SK-N-SH (cell line): ENCODE results near the gene SPON2. TPM values are rescaled to one million over a fixed set of nuclear protein-coding genes. Genes with fewer than 3 reads are reported as not detected.
A peak's percentile ranks its signal among the peaks of the same experiment; 100 is the strongest.

Source experiments
- CTCF ChIA-PET: fragments of 300-600, 350-600 bp; formaldehyde crosslinking; extraction: SDS; loops from one replicate; lab custom pipeline; 2021; lab: Yijun Ruan, JAX
- POLR2A ChIA-PET: fragments of 350-600 bp; sonication (Branson Sonifier 250); formaldehyde crosslinking; extraction: SDS; loops from one replicate; lab custom pipeline; 2020; ENCODE audit warnings: antibody characterized with exemption, inconsistent platforms; lab: Yijun Ruan, JAX
- DNase-seq: peaks from one replicate; pipeline ENCODE4 v3.0.0; 2012
- H2AFZ ChIP-seq: fragments of 200-600 bp; sonication (generic); 2 replicates; pipeline ENCODE4 v1.8.1; 2016; ENCODE audit warnings: antibody characterized with exemption, mild to moderate bottlenecking, low read depth
- H3F3A ChIP-seq: fragments of 200-600 bp; sonication (generic); replicated peaks from 2 replicates; pipeline ENCODE3; 2016; ENCODE audit warnings: antibody characterized with exemption, mild to moderate bottlenecking; ENCODE audit not compliant: insufficient read depth
- H3K27ac ChIP-seq, 2 experiments: fragments of 200-500 bp in 1 of 2; fragments of 200-600 bp in 1 of 2; sonication (Bioruptor generic) in 1 of 2; sonication (generic), shearing (Covaris generic) in 1 of 2; 2 replicates each; pipeline versions ENCODE4 v1.5.1 to v1.6.1; 2014 to 2016; ENCODE audit warnings: low read depth in 2 of 2, inconsistent platforms in 1 of 2, low read length in 1 of 2, mild to moderate bottlenecking in 1 of 2, mixed read lengths in 1 of 2
- H3K27me3 ChIP-seq: fragments of 200-600 bp; sonication (generic), shearing (Covaris generic); 2 replicates; pipeline ENCODE4 v1.6.1; 2016; ENCODE audit warnings: mixed run types; ENCODE audit not compliant: insufficient read depth
- H3K36me3 ChIP-seq, 2 experiments: fragments of 200-500 bp in 1 of 2; fragments of 200-600 bp in 1 of 2; sonication (Bioruptor generic) in 1 of 2; sonication (generic) in 1 of 2; replicated peaks in 1 of 2; 2 replicates each; pipeline versions ENCODE3 to v1.5.1; 2014 to 2016; ENCODE audit warnings: low read length in 1 of 2, mild to moderate bottlenecking in 1 of 2; ENCODE audit not compliant: insufficient read depth in 2 of 2, control insufficient read depth in 1 of 2
- H3K4me1 ChIP-seq, 2 experiments: fragments of 200-500 bp in 1 of 2; fragments of 200-600 bp in 1 of 2; sonication (Bioruptor generic) in 1 of 2; sonication (generic), shearing (Covaris generic) in 1 of 2; 2 replicates each; pipeline versions ENCODE4 v1.5.1 to v1.6.1; 2014 to 2016; ENCODE audit warnings: low read depth in 1 of 2, low read length in 1 of 2, mixed run types in 1 of 2; ENCODE audit not compliant: insufficient read depth in 2 of 2, control insufficient read depth in 1 of 2
- H3K4me2 ChIP-seq: fragments of 200-600 bp; sonication (generic), shearing (Covaris generic); 2 replicates; pipeline ENCODE4 v1.6.1; 2017; ENCODE audit warnings: mixed run types
- H3K4me3 ChIP-seq, 2 experiments: fragments of 200-500 bp in 1 of 2; fragments of 200-600 bp in 1 of 2; sonication (Bioruptor generic) in 1 of 2; sonication (generic), shearing (Covaris generic) in 1 of 2; 2 replicates each; pipeline versions ENCODE4 v1.5.1 to v1.8.1; 2014 to 2016; ENCODE audit warnings: low read depth in 2 of 2, inconsistent platforms in 1 of 2, low read length in 1 of 2, mild to moderate bottlenecking in 1 of 2, mixed read lengths in 1 of 2, moderate library complexity in 1 of 2
- H3K79me2 ChIP-seq: fragments of 200-600 bp; sonication (generic); 2 replicates; pipeline ENCODE4 v1.8.1; 2017; ENCODE audit warnings: mild to moderate bottlenecking; ENCODE audit not compliant: insufficient read depth
- H3K9ac ChIP-seq: fragments of 200-600 bp; sonication (generic); 2 replicates; pipeline ENCODE4 v1.6.1; 2017; ENCODE audit warnings: mixed run types
- H3K9me2 ChIP-seq: fragments of 200-600 bp; sonication (generic); 2 replicates; pipeline ENCODE4 v1.6.1; 2017; ENCODE audit warnings: mixed run types
- H3K9me3 ChIP-seq: fragments of 200-600 bp; sonication (generic); 2 replicates; pipeline ENCODE4 v1.6.1; 2017; ENCODE audit warnings: mixed run types, mild to moderate bottlenecking, moderate library complexity
- H4K20me1 ChIP-seq: fragments of 200-600 bp; sonication (generic); 2 replicates; pipeline ENCODE4 v1.6.1; 2017; ENCODE audit warnings: mild to moderate bottlenecking, mixed run types; ENCODE audit not compliant: insufficient read depth
- JUND ChIP-seq: IDR thresholded peaks from 2 replicates; pipeline ENCODE4 v1.4.0; 2012
- MXI1 ChIP-seq: IDR thresholded peaks from 2 replicates; pipeline ENCODE4 v1.6.1; 2012; ENCODE audit warnings: mild to moderate bottlenecking, low read depth, low read length, improper control_type of control experiment
- NFIC ChIP-seq: IDR thresholded peaks from 2 replicates; pipeline ENCODE4 v1.4.0; 2012; ENCODE audit warnings: borderline replicate concordance
- NRF1 ChIP-seq: IDR thresholded peaks from 2 replicates; pipeline ENCODE4 v1.6.1; 2012; ENCODE audit warnings: low read depth, mild to moderate bottlenecking, low read length
- RXRA ChIP-seq: IDR thresholded peaks from 2 replicates; pipeline ENCODE4 v1.4.0; 2012; ENCODE audit warnings: low read depth, mild to moderate bottlenecking, borderline replicate concordance
- SIN3A ChIP-seq: IDR thresholded peaks from 2 replicates; pipeline ENCODE4 v1.6.1; 2012; ENCODE audit warnings: low read depth, mild to moderate bottlenecking, low read length, moderate library complexity, borderline replicate concordance
- TAF1 ChIP-seq: IDR thresholded peaks from 2 replicates; pipeline ENCODE4 v1.6.1; 2012; ENCODE audit warnings: low read depth, mild to moderate bottlenecking, low read length, moderate library complexity, borderline replicate concordance
- TEAD4 ChIP-seq: IDR thresholded peaks from 2 replicates; pipeline ENCODE4 v1.4.0; 2012; ENCODE audit warnings: mild to moderate bottlenecking, borderline replicate concordance; ENCODE audit not compliant: insufficient read depth
- WGBS: methylation state at CpG from one replicate; pipeline ENCODE4 v1.1.6; 2017; ENCODE audit warnings: low lambda C conversion rate; 5-methylcytosine and 5-hydroxymethylcytosine counted together
- polyA plus RNA-seq, 3 experiments: library from polyadenylated mRNA; depleted of rRNA; stranded (reverse); fragments of >200 nt; gene quantifications; 2 replicates each; pipeline ENCODE4 v1.2.3, GENCODE V29; 2012
- TF ChIP-seq, protein P1 (sequence below): IDR thresholded peaks from 2 replicates; pipeline ENCODE4 v1.6.1; 2012; ENCODE audit warnings: mild to moderate bottlenecking, low read depth, low read length, moderate library complexity
- TF ChIP-seq, protein P2 (sequence below): IDR thresholded peaks from 2 replicates; pipeline ENCODE4 v1.4.0; 2012; ENCODE audit warnings: low read depth

Gene SPON2
- polyA plus RNA-seq, 1 of the 3 experiments (the other 2 are of a cell fraction): 11.4 TPM

DNA sequence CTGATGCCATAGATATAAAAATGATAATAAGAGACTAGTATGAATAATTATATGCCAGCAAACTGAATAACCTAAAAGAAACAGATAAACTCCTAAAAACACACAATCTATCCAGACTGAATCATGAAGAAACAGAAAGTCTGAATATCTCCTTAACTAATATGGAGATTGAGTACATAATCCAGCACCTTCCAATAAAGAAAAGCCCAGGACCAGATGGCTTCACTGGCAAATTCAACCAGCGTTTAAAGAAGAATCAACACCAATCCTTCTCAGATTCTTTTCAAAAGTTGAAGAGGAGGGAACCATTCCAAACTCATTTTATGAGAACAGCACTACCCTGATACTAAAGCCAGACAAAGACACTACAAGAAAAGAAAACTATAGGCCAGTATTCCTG is 32.5 kb downstream of the SPON2 start (continued):
- TF ChIP-seq, protein P1, sequence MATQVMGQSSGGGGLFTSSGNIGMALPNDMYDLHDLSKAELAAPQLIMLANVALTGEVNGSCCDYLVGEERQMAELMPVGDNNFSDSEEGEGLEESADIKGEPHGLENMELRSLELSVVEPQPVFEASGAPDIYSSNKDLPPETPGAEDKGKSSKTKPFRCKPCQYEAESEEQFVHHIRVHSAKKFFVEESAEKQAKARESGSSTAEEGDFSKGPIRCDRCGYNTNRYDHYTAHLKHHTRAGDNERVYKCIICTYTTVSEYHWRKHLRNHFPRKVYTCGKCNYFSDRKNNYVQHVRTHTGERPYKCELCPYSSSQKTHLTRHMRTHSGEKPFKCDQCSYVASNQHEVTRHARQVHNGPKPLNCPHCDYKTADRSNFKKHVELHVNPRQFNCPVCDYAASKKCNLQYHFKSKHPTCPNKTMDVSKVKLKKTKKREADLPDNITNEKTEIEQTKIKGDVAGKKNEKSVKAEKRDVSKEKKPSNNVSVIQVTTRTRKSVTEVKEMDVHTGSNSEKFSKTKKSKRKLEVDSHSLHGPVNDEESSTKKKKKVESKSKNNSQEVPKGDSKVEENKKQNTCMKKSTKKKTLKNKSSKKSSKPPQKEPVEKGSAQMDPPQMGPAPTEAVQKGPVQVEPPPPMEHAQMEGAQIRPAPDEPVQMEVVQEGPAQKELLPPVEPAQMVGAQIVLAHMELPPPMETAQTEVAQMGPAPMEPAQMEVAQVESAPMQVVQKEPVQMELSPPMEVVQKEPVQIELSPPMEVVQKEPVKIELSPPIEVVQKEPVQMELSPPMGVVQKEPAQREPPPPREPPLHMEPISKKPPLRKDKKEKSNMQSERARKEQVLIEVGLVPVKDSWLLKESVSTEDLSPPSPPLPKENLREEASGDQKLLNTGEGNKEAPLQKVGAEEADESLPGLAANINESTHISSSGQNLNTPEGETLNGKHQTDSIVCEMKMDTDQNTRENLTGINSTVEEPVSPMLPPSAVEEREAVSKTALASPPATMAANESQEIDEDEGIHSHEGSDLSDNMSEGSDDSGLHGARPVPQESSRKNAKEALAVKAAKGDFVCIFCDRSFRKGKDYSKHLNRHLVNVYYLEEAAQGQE: no peak

DNA sequence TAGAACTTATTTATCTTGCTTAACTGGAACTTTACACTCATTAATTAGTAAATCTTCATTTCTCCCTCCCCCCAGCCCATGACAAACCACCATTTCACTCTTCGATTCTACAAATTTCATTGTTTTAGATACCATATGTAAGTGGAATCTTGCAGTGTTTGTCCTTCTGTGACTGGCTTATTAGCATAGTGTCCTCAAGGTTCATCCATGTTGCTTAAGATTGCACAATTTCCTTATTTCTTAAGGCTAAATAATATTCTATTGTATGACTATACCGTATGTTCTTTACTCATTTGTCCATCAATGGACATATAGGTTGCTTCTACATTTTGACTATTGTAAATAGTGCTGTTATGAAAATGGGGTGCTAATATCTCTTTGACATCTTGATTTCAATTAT is 34.5 kb downstream of the SPON2 start:
- H3K9ac ChIP-seq: no peak overlapping the region
- H3K36me3 ChIP-seq: no peaks in the 10 kb centered on the region
- H3K9me3 ChIP-seq: no peaks in the 10 kb centered on the region
- H3K27me3 ChIP-seq: peaks cover 18% of the 10 kb centered on the region; the same call in 1 of the 2 replicates
- 65% methylated on average over 2 of the region's 2 CpGs for WGBS
- ChIA-PET POLR2A (no interaction called here), CTCF (interaction anchor here (1.0 to 1.5 kb wide), 2 partner anchors 30 to 375 kb away, joined by 4 to 8 read pairs; no protein-coding TSS in a partner anchor)
- no peaks in the 10 kb centered on the region for H3F3A ChIP-seq
- no peak overlapping the region for H3K27ac ChIP-seq
- H4K20me1 ChIP-seq: no peaks in the 10 kb centered on the region
- H2AFZ ChIP-seq: 0 out of 2 replicates have a peak overlapping the region, but pooled peaks have one; percentile 31
- H3K4me2 ChIP-seq: peak overlapping the region; percentile 52; the same call in 1 of the 2 replicates
- no peak for DNase-seq
- H3K79me2 ChIP-seq: no peaks in the 10 kb centered on the region
- no peaks in the 10 kb centered on the region for H3K9me2 ChIP-seq
- no peak overlapping the region for H3K4me3 ChIP-seq
- TF ChIP-seq JUND: no peak
- no peak for TF ChIP-seq NFIC
- no peak for TF ChIP-seq TAF1
- TF ChIP-seq SIN3A: no peak
- no peak for TF ChIP-seq RXRA
- no peak for TF ChIP-seq TEAD4
- H3K4me1 ChIP-seq: peaks cover 0 to 2% of the 10 kb centered on the region in 2 experiments; a peak in 1 of 4 replicates

DNA sequence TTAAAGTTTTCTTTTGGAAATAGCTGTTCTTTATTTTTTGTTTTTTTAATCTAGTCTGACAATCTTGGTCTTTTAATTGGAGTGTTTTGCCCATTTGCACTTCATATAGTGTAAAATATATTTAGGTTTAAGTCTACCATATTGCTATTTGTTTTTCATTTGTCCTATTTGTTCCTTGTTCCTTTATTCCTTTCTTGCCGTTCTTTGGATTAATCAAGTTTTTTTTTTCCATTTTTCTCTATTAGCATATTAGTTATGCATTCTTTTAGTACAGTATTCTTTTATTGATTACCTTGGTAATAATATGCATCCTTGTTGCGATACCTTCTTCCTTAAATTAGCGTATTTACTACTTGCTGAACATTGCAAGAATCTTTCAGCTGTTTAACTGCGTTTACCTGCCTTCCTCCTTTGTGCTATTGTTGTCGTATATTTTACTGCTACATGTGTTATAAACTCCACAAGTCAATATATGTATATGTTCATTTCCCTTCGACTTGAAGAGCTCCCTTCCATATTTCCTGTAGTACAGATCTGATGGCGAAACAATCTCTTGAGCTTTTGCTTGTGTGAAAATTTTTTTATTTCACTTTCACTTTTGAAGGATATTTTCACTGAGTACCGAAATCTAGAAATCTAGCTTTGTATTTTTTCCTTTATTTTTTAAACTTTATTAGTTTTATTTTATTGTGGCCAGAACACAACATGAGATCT is 35.2 kb downstream of the SPON2 start:
- no peaks in the 10 kb centered on the region for H4K20me1 ChIP-seq
- H3K27ac ChIP-seq: no peak overlapping the region
- peak overlapping the region; percentile 52 for H3K4me2 ChIP-seq
- TF ChIP-seq, protein P2, sequence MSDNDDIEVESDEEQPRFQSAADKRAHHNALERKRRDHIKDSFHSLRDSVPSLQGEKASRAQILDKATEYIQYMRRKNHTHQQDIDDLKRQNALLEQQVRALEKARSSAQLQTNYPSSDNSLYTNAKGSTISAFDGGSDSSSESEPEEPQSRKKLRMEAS: no peak
- TF ChIP-seq MXI1: no peak
- TF ChIP-seq SIN3A: no peak
- no peak for TF ChIP-seq NRF1
- H3K36me3 ChIP-seq: no peaks in the 10 kb centered on the region
- peaks cover 18% of the 10 kb centered on the region; the same call in 1 of the 2 replicates for H3K27me3 ChIP-seq
- ChIA-PET CTCF (interaction anchor here (1.0 to 1.5 kb wide), 6 partner anchors 30 to 376 kb away, joined by 3 to 8 read pairs (median 3); no protein-coding TSS in a partner anchor), POLR2A (no interaction called here)
- peaks cover 0 to 2% of the 10 kb centered on the region in 2 experiments; a peak in 1 of 4 replicates for H3K4me1 ChIP-seq
- no peak overlapping the region for H3K9ac ChIP-seq
- no peak overlapping the region for H3K4me3 ChIP-seq
- no peak for DNase-seq
- no peaks in the 10 kb centered on the region for H3K9me2 ChIP-seq
- H3K79me2 ChIP-seq: no peaks in the 10 kb centered on the region
- no peaks in the 10 kb centered on the region for H3F3A ChIP-seq
- H3K9me3 ChIP-seq: no peaks in the 10 kb centered on the region
- 79% methylated on average over 8 of the region's 8 CpGs for WGBS
- 0 out of 2 replicates have a peak overlapping the region, but pooled peaks have one; percentile 31 for H2AFZ ChIP-seq
